Midbrain (tissue), 1 donor: ENCODE results near the gene KRTCAP2.
"Not testable (repeated sequence)": the region's sequence is repeated elsewhere in the genome, so short reads cannot be mapped to it uniquely, and the experiment has no call there.

ENCODE experiments used
- DNase-seq: peaks from one replicate; lab custom pipeline; 2025; lab: John Stamatoyannopoulos, UW

Gene KRTCAP2

GRCh38 chr1:155172732-155173477 lies at the start of gene KRTCAP2:
KRTCAP2 (minus strand) TSS chr1:155173304; CDS start chr1:155173224, 80 bp downstream.
- peak; percentile 95 for DNase-seq

GRCh38 chr1:155220211-155220965 lies 47.3 kb upstream of the KRTCAP2 start:
- DNase-seq, result not testable (repeated sequence)

DNA sequence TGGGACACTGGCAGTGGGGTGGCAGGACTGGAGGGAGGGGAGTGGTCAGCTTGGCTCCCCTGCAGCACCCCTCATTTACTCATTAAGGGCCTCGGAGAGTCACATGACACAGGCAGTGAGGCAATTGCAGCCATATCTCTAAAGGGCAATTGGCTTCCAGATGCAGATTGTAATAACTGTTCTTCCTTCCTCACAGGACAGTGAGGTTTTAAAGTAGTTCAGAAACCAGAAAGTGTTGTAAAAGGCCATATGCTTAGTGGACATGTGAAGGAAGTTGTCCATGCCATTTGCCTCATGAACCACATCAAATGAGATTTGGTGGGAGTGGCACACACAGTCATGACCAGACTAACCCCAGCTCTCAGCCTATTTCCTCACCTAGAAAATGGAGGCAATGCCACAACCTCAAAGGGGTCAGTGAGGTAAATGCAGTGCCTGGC lies 46.5 kb upstream of the KRTCAP2 start:
- peak; percentile 75 for DNase-seq

- peak; percentile 85 for DNase-seq
Measured at GRCh38 chr1:155218854-155219591, 45.9 kb upstream of the KRTCAP2 start.

DNA sequence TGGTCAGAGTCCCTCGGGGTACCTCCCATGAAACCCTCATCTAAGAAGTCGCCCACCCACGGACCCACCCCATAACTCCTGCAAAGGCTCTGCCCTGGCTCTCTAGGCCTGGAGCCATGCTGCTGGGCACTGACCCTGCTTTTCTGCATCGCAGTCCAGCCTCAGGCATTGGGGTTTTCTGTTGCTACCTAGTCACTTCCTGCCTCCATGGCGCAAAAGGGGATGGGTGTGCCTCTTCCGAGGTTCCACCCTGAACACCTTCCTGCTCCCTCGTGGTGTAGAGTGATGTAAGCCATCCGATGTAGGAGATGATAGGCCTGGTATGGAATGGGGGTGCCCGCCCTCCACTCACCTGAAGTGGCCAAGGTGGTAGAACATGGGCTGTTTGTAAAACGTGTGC lies 41.6 kb upstream of the KRTCAP2 start:
- DNase-seq, result not testable (repeated sequence)

- DNase-seq, result not testable (repeated sequence)
Measured at GRCh38 chr1:155212051-155212440, 38.9 kb upstream of the KRTCAP2 start.

DNA sequence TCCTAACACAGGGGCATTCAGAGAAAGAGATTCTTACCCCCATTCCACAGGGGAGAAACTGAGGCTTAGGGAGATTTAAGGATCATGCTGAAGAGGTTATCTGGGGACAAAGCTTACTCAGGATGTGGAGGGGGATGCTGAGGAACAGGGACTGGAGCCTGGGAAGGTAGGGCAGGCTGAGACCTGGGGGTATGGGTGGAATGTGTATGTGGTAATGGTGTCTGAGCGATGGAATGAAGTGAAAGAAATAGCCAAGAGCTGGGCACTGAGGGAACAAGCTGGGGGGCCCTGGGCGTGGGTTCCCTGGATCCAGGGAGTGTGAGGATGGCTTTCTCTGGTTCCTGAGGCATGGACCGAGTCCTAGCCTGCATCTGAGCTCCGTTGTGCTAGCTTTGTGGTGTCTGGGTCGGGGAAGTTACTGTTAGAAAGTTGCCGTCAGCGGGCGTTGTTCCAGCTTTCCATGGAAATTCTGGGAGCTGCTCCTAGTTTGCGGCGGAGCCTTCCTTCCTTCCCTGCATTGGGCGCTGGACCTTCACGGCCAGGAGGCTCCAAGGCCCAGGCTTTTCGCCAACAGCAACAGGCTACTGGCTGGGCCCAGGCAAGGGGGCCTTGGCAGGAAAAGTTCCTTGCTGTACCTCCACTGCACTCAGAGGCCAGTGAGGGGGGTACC lies 38.4 kb upstream of the KRTCAP2 start:
- peak; percentile 10 for DNase-seq

DNA sequence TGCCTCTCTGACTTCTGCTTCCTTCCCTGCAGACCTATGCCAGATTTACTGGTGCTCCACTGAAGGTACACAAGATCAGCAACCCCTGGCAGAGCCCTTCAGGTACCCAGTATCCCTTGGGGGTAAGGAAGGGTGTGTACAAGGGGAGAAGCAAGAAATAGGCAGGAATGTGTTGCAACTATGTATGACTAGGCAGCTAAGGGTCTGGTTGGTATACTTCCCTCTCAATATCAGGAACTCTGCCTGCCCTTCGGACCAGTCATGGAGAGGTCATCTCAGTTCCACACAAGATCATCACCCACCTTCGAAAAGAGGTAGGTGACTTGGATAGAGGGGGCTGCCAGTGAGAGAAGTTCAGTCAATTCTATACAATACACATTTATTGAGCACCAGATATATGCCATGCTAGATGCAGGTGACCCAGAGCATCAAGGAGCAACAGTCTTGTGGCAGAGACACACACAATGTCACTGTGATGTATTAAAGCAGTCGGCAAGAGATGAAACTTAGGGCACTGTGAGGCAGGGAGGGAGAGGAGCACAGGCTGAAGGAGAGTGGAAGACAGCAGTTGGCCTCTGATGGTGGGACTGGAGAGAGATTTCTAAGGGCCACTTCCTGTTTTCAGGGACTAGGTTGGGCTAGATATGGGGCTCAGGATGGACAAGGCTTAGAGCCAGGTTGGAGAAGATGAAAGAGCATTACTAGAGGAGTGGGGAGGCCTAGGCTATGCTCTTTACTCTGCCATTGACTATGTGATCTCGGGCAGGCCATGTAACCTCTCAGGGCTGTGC lies 37.4 kb upstream of the KRTCAP2 start:
- DNase-seq, result no peak

GRCh38 chr1:155209312-155209721 lies 36.2 kb upstream of the KRTCAP2 start:
- no peak for DNase-seq

GRCh38 chr1:155208541-155209311 lies 35.6 kb upstream of the KRTCAP2 start, which contains the start of gene MTX1:
MTX1 (plus strand) TSS chr1:155208695; CDS start chr1:155208805, 110 bp downstream.
- DNase-seq, result peak; percentile 84

DNA sequence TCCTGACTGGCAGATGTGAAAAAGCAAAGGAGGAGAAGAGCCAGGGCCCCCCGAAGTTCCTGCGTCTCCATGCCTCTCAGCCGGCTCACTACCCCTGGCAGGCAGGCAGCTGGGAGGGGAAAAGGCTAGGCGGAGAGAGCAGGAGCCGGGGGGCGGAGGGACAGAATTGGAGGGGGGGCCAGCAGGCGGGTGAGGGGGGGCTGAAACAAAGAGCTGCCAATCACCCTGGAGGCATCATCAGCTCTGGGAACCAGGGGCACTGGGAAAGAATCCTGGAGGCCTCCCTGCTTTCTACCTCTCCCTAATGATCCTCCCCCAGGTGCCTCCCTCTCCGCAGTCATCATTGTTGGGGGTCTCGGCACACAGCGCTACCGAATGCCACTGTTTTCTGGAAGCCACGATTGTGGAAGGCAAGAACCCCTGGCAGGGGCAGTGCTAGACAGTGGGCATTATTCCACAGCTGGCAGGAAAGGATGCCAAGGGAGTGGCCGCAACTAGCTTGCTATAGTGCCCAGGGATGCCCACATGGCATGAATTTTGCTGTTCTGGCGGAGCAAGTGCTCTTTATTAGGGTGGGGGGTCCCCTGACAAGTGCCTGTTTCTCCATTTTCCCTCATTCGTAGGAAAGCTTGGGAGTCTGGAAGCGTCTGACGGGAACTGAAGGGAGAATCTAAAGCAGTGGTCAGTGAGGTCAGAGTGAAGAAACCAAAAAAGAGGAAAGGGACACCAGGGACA lies 34.9 kb upstream of the KRTCAP2 start, which contains the start of gene THBS3:
Gene THBS3, minus strand, starts transcription at position 92 of the 735 bp plus-strand sequence. Its CDS starts 21 bp downstream, at position 71.
- DNase-seq, result peak; percentile 40

DNA sequence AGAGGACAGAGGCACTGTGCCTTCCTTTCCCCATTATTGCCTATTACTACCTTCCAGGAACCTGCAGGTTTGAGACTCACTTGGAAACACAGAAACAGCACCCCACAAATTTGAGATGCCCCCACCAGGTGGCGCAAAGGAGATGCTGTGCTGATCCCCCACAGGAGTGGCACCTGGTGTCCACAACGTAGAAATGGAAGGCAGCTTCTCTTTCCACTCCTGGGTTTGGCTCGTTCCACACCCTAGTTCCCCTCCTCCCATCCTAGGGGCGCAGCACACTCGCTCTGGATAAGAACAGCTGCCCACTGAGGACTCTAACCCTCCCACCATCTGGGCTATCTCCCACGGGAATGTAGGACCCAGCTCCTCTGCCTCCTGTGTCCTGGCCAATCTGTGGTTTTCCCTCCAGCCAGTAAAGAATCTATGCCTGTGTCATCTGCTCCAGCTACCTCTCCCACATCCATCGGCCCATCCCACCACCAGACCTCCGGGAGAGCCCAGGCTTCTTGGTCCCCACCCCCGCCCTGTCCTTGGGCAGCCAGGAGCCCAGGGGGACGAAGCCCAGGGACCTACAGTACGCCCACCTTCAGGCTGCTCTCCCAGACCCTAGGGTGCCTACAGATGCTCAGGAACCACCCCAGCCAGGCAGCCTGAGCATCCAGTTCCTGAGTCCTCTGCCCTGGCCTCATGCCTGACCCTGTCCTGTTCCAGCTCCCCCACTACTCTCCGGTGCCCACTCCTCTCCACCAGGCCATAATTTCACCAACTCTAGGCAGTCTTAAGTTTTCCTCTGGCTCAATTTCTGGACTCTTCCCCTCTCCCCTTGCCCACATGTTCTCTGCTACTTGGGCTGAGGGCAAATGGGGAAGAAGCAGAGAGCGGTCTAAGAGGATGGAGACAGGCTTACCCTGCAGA lies 34.0 kb upstream of the KRTCAP2 start:
- DNase-seq, result peak; percentile 73

- DNase-seq, result no peak
Measured at GRCh38 chr1:155205969-155206593, 33.0 kb upstream of the KRTCAP2 start.

GRCh38 chr1:155205035-155205434 lies 31.9 kb upstream of the KRTCAP2 start:
- no peak for DNase-seq

GRCh38 chr1:155202731-155203515 lies 29.8 kb upstream of the KRTCAP2 start:
- no peak for DNase-seq

GRCh38 chr1:155202198-155202597 lies 29.1 kb upstream of the KRTCAP2 start:
- DNase-seq, result no peak

DNA sequence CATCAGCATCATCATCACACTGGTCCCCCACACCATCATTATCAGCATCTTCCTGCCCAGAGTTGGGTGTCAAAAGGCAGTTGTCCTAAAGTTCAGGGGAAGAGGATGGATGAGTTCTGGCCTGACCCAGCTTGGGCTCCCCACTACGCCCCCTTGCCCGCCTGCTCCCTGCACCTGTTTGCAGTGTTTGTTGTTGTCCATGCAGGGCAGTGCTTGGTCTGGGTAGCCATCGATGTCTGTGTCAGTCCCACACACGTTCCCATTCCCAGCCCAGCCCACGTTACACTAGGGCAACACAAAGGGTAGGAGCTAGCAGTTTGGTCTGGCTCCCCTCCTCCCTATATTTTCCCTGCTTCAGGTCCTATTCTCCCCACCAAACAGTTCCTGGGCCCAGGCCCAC lies 27.8 kb upstream of the KRTCAP2 start:
- DNase-seq, result no peak
